MCF 10A (cell line): ENCODE results near the gene COL25A1. TPM values are rescaled to one million over a fixed set of nuclear protein-coding genes. Genes with fewer than 3 reads are reported as not detected.

ENCODE experiments used
- BruUV-seq: library from RNA; stranded (reverse); fragments of 400-500 nt; replicated peaks from 2 replicates; lab custom pipeline; 2021; lab: Mats Ljungman, UMichigan
- CTCF ChIA-PET: fragments of 300-600 bp; sonication (Branson Sonifier 250); formaldehyde crosslinking; extraction: SDS; loops from one replicate; lab custom pipeline; 2021; ENCODE audit warnings: antibody characterized with exemption, inconsistent platforms; lab: Yijun Ruan, JAX
- POLR2A ChIA-PET: fragments of 300-600, 350-650 bp; sonication (Branson Sonifier 250); formaldehyde crosslinking; extraction: SDS; loops from one replicate; lab custom pipeline; 2020; ENCODE audit warnings: antibody characterized with exemption, inconsistent platforms; lab: Yijun Ruan, JAX
- DNase-seq: peaks from one replicate; pipeline ENCODE4 v3.0.0-alpha.2; 2018; ENCODE audit not compliant: unreplicated experiment
- H3K27ac Mint-ChIP-seq: one replicate; pipeline ENCODE4 v1.8.0; 2022; ENCODE audit warnings: mild to moderate bottlenecking, low read depth, mixed read lengths; ENCODE audit not compliant: unreplicated experiment
- H3K27me3 Mint-ChIP-seq: one replicate; pipeline ENCODE4 v1.8.0; 2022; ENCODE audit warnings: mixed read lengths; ENCODE audit not compliant: insufficient read depth, unreplicated experiment
- H3K36me3 Mint-ChIP-seq: one replicate; pipeline ENCODE4 v1.8.0; 2022; ENCODE audit warnings: mild to moderate bottlenecking, moderate library complexity, mixed read lengths; ENCODE audit not compliant: insufficient read depth, unreplicated experiment
- H3K4me1 Mint-ChIP-seq: one replicate; pipeline ENCODE4 v1.8.0; 2022; ENCODE audit warnings: mixed read lengths; ENCODE audit not compliant: insufficient read depth, unreplicated experiment
- H3K4me3 Mint-ChIP-seq: one replicate; pipeline ENCODE4 v1.8.0; 2022; ENCODE audit warnings: mild to moderate bottlenecking, moderate library complexity, mixed read lengths; ENCODE audit not compliant: unreplicated experiment
- H3K9me3 Mint-ChIP-seq: one replicate; pipeline ENCODE4 v1.8.0; 2022; ENCODE audit warnings: mixed read lengths; ENCODE audit not compliant: unreplicated experiment
- intact Hi-C: fragments of 100-400 bp; cut with micrococcal nuclease; formaldehyde crosslinking; loops from 2 replicates; pipeline ENCODE4 v1.14.1; 2022
- total RNA-seq: library from RNA; stranded (reverse); gene quantifications from 2 replicates; pipeline ENCODE4 v1.2.3, GENCODE V29; 2022
- TF ChIP-seq, protein P1 (sequence below): fragments of 200-600 bp; IDR thresholded peaks from one replicate; pipeline ENCODE4 v1.8.0; 2022; ENCODE audit warnings: antibody characterized with exemption, mild to moderate bottlenecking; ENCODE audit not compliant: unreplicated experiment

The COL25A1 gene
- total RNA-seq, 1 experiment from 2014 or later, result not detected

DNA sequence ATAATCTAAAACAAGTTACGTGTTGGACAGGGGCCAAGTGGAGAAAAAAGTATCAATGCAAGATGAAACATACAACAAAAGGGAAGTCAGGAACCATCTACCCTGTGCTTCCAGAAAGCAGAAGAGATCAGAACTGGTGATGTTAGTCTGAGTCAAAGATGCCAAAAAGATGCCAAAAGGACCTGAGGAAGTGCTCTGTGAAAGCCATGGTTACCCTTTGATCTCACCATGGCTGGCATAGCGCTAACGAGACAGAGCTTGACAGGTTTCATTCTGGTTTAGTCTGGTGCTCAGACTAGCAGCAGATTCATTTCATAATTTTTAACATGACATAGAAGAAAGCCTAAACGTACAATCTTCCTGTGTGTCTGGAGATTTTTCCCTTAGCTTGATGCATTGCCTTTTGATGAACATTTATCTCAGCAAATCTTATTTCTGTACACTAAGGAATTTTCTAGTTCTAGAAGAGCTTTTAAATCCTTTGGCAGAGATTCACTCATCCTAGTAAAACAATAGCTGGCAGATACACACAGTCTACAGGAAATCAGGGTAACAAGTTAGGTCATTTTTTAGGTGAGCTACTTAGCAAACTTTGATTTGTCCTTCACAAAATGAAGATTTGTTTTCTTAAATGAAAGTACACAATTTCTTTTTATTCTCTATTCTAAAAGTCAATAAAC lies 87.7 kb downstream of the COL25A1 start:
- POLR2A ChIA-PET, result no interaction called here
- H3K4me3 Mint-ChIP-seq, result no peak overlapping the region
- intact Hi-C loops, result no loop called here
- TF ChIP-seq, protein P1, sequence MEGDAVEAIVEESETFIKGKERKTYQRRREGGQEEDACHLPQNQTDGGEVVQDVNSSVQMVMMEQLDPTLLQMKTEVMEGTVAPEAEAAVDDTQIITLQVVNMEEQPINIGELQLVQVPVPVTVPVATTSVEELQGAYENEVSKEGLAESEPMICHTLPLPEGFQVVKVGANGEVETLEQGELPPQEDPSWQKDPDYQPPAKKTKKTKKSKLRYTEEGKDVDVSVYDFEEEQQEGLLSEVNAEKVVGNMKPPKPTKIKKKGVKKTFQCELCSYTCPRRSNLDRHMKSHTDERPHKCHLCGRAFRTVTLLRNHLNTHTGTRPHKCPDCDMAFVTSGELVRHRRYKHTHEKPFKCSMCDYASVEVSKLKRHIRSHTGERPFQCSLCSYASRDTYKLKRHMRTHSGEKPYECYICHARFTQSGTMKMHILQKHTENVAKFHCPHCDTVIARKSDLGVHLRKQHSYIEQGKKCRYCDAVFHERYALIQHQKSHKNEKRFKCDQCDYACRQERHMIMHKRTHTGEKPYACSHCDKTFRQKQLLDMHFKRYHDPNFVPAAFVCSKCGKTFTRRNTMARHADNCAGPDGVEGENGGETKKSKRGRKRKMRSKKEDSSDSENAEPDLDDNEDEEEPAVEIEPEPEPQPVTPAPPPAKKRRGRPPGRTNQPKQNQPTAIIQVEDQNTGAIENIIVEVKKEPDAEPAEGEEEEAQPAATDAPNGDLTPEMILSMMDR, result no peak
- no peaks in the 10 kb centered on the region for H3K27me3 Mint-ChIP-seq
- H3K36me3 Mint-ChIP-seq, result no peaks in the 10 kb centered on the region
- no TSS peak for BruUV-seq
- peak; percentile 17 for DNase-seq
- H3K9me3 Mint-ChIP-seq, result no peaks in the 10 kb centered on the region
- peak overlapping the region; percentile 42 for H3K27ac Mint-ChIP-seq
- peaks cover 12% of the 10 kb centered on the region for H3K4me1 Mint-ChIP-seq
- CTCF ChIA-PET, result no interaction called here

DNA sequence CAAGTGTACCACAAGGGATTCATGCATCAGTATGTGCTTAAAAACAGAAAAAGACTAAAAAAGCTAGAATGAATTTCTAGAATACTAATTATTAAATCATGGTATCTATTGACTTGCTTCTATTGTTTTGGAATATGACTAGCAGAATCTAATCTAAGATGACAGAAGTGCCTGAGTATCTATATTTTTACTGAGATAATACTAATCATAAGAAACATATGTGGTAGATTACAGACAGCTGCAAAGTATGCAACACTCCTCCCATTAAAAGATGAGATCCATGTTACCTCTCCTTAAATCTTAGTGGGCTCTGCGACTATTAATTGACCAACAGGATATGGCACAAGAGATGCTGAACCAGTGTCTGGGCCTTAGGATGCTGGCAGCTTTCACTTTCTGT lies 89.4 kb downstream of the COL25A1 start:
- Mint-ChIP-seq H3K4me3 (no peak overlapping the region), H3K27me3 (no peaks in the 10 kb centered on the region), H3K36me3 (no peaks in the 10 kb centered on the region), H3K9me3 (no peaks in the 10 kb centered on the region), H3K27ac (no peak overlapping the region), H3K4me1 (peaks cover 12% of the 10 kb centered on the region)
- ChIA-PET CTCF (no interaction called here), POLR2A (no interaction called here)
- no peak for DNase-seq
- intact Hi-C loops, result no loop called here
- BruUV-seq, result no TSS peak
- TF ChIP-seq, protein P1, result no peak

DNA sequence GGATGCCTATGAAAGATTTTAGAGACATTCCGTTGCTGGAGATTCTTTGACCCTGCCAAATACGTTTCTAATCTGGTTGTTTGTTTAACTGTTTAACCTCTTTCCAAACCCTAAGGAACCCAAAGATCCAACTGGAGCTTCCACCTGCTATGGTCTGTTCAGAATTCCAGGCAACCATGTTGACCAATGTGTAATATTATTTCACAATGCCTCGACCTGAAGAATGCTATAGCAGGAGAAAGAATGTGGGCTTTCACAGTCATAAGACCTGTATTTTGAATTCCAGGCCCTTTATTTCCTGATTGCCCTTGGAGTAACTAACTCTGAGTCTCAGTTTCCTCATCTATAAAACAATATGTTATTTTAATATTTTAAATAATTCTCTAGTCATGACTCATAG lies 90.8 kb downstream of the COL25A1 start:
- POLR2A ChIA-PET, result no interaction called here
- BruUV-seq, result no TSS peak
- Mint-ChIP-seq H3K9me3 (no peaks in the 10 kb centered on the region), H3K27me3 (no peaks in the 10 kb centered on the region), H3K36me3 (no peaks in the 10 kb centered on the region), H3K4me3 (no peak overlapping the region), H3K27ac (no peak overlapping the region), H3K4me1 (peaks cover 19% of the 10 kb centered on the region)
- intact Hi-C loops, result no loop called here
- CTCF ChIA-PET, result no interaction called here
- peak; percentile 42 for DNase-seq
- TF ChIP-seq, protein P1, result no peak

DNA sequence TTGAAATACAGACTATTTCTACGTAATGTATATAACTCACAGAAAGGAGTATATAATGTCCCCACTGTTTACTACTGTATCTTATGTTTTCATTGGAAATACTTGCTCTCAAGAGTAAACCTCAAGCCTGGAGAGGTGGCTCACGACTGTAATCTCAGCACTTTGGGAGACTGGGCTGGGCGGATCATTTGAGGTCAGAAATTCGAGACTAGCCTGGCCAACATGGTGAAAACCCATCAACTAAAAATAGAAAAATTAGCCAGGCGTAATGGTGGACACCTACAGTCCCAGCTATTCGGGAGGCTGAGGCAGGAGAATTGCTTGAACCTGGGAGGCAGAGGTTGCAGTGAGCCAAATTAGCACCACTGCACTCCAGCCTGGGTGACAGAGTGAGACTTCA lies 92.8 kb downstream of the COL25A1 start:
- Mint-ChIP-seq H3K27ac (no peak overlapping the region), H3K4me1 (peaks cover 18% of the 10 kb centered on the region), H3K9me3 (no peaks in the 10 kb centered on the region), H3K27me3 (no peaks in the 10 kb centered on the region), H3K4me3 (no peak overlapping the region), H3K36me3 (no peaks in the 10 kb centered on the region)
- intact Hi-C loops, result no loop called here
- TF ChIP-seq, protein P1, result no peak
- no TSS peak for BruUV-seq
- POLR2A ChIA-PET, result no interaction called here
- DNase-seq, result no peak
- CTCF ChIA-PET, result interaction anchor here (0.7 kb wide), 1 partner anchor 130 kb away, joined by 3 read pairs; no protein-coding TSS in a partner anchor
